Activated T-cell treated with anti-CD3 and anti-CD28 coated beads, Interleukin-2, amount 50 U/mL, for 4 hours (primary cell): ENCODE measurements around the gene TACR2. TPM values are rescaled to one million over a fixed set of nuclear protein-coding genes. Genes with fewer than 3 reads are reported as not detected.
A peak's percentile ranks its signal among the peaks of the same experiment; 100 is the strongest.

ENCODE experiments used
- ATAC-seq, 2 donors: fragments of 200-7000 bp; cut with Tn5 transposase; one replicate each; pipeline ENCODE4 v1.10.0; 2021
- DNase-seq: peaks from one replicate; pipeline ENCODE4 v3.0.0-alpha.2; 2020
- H3K27me3 Mint-ChIP-seq: one replicate; pipeline ENCODE4 v1.8.0; 2021; ENCODE audit warnings: low read depth, mixed read lengths
- H3K36me3 Mint-ChIP-seq: one replicate; pipeline ENCODE4 v1.8.0; 2022; ENCODE audit warnings: mixed read lengths; ENCODE audit not compliant: insufficient read depth
- H3K4me1 Mint-ChIP-seq: one replicate; pipeline ENCODE4 v1.8.0; 2021; ENCODE audit warnings: low read depth, mixed read lengths
- H3K4me3 Mint-ChIP-seq: one replicate; pipeline ENCODE4 v1.8.0; 2021; ENCODE audit warnings: mild to moderate bottlenecking, moderate library complexity, mixed read lengths
- H3K9me3 Mint-ChIP-seq: one replicate; pipeline ENCODE4 v1.8.0; 2021; ENCODE audit warnings: mixed read lengths
- total RNA-seq, 3 donors: library from RNA; stranded (reverse); gene quantifications; one replicate each; pipeline ENCODE4 v1.2.1, GENCODE V29; 2021

Gene TACR2
- total RNA-seq, 3 donors from 2014 or later = 0.11 TPM; not detected in 2

DNA sequence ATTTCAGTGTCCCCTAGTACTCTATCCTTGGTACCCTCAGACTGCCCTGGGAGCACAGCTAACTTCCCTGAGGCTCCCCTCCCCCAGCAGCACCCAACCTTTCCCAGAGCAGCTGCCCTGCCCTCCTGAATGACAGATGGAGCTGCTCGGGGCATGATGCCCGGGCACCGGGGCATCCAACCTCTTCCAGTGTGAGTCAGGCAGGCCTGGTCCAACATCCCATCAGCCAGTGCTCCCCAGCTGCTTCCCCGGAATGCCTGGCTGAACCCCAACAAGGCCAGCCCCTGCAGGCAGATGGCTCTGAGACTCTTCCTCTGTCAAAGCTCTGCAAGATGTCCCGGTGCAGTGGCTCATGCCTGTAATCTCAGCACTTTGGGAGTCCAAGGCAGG lies 22.6 kb upstream of the TACR2 start:
- no peaks in the 10 kb centered on the region for H3K4me1 Mint-ChIP-seq

DNA sequence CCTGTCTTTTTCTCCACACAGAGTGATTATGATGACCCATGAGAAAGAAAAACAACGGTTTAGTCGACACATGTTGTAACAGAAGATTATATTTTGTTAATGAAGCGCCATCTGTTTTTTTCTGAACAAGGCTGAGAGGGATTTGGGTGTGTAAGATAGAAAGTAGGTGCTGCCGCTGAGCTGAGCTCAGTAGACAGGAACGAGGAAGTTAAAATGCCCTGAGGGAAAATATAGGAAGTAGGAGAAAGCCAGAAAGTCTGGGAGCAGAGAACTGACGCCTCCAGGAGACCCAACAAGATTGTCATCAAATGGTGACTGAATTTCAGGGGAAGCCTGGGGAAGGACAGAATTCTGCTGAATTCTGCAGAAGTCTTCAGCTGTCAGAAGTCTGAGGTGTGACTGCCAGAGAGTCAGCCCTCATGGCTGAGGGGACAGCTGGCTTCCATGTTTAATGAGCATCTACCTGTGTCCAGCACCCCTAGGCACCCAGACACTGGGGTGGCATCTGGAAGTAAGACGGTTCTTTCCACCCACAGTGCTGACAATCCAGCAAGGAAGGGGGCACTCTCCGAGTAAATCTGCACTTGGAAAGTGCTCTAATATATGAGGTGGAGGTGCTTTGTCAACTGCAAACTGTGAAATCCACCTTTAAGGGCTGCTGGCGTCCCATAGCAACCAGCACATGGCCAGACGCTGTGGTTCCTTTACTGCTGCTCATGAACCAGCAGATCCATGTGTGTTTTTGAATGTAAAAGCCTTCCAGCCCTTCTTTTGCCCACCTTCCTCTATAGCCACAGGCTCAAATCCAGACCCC lies 22.0 kb upstream of the TACR2 start:
- no peak for ATAC-seq
- no peaks in the 10 kb centered on the region for H3K36me3 Mint-ChIP-seq
- no peaks in the 10 kb centered on the region for H3K9me3 Mint-ChIP-seq
- no peak for DNase-seq
- peaks cover 13% of the 10 kb centered on the region for H3K27me3 Mint-ChIP-seq
- no peak overlapping the region for H3K4me3 Mint-ChIP-seq
- H3K4me1 Mint-ChIP-seq = no peaks in the 10 kb centered on the region

More for the DNA sequence above, 22.6 kb upstream of the TACR2 start:
- DNase-seq = no peak
- H3K4me3 Mint-ChIP-seq = no peak overlapping the region
- ATAC-seq = no peak
- H3K27me3 Mint-ChIP-seq = peaks cover 13% of the 10 kb centered on the region
- no peaks in the 10 kb centered on the region for H3K9me3 Mint-ChIP-seq
- no peaks in the 10 kb centered on the region for H3K36me3 Mint-ChIP-seq

DNA sequence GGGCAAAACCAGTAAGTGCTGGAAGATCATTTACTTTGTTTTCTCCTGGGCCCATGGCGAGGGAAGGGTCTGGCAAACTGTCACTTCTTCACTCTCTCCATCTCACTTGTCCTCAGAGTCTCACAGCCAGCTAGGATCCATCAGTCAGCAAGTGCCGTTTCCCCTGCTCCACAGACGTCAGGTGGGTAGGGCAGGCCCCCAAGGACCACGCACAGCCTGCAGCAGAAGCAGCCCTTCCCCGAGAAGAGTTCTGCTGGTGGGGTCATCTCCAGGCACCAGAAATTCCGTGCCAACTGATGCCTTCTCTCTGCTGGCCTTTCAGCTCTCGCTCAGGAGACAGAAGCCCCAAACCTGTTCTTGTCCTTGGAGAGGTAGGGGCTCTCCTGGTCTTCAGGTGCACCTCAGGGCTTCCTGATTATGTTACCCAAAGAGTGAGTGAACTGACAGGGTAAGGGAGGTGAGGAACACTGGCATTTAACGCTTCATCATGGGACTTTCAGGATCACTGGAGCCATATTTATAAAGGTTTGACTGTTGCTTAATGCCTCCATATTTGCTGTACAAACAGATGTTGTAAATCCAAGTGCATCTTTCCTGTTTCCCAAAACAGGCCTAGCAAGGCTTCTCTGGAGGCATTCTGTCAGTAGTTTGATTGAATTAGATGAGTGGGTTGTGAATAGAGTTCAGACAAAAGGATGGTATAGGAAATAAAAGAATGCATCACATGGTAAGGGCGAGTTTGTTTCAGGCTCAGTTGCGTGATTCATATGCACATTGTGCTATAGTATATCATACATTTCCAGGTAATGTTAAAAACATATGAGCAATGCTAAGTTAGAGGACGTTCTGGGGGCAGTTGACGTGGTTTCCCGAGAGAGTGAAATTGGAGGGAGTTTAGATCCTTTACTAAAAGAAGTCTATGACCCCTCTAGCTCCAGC lies 20.9 kb upstream of the TACR2 start:
- DNase-seq = no peak
- no peak for ATAC-seq
- Mint-ChIP-seq H3K4me3 (no peak overlapping the region), H3K4me1 (no peaks in the 10 kb centered on the region), H3K36me3 (no peaks in the 10 kb centered on the region), H3K27me3 (peaks cover 13% of the 10 kb centered on the region), H3K9me3 (no peaks in the 10 kb centered on the region)

DNA sequence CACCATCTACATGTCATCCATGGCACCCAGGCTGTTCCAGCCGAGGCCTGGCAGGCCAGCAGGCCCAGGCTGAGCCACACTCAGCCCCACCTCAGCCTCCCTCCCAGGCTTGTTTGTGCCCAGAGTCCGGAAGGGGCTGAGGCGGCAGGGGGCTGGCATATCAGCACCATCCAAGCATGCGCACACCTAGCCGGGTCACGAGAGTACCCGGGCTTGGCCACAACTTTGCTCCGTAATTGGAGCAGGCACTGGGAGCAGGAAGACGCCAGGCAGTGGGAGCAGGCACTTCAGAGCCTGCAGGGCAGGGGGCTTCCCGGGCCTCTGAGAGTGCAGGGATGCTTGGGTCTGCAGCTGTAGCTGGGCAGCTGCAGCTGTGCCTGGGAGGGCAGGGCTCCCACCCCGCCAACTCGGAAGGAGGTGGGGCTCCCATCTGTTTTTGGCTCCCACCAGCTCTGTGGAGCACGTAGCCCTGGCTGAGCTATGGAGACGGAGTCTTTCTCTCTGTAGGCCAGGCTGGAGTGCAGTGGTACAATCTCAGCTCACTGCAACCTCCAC lies 19.3 kb upstream of the TACR2 start:
- H3K36me3 Mint-ChIP-seq = no peaks in the 10 kb centered on the region

DNA sequence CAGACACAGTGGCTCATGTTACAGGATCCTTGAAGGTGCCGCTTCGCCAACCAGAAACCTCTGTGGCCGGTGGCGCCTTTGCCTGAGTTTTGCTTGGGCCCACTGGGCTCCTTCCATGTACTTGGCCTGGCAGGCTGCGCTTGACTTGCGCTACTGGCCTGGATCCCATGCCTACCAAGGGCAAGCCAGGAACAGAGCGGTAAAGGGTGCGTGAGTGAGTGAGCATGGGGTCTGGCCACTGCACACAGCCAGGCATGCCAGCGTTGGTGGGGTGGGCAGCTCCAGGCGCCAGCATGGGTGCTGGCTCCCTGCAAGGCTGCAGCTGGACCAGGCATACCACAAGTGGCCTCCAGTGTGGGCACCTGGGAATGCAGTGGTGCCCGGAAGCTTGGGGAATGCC lies 18.2 kb upstream of the TACR2 start:
- Mint-ChIP-seq H3K36me3 (no peaks in the 10 kb centered on the region), H3K4me1 (no peaks in the 10 kb centered on the region), H3K9me3 (no peaks in the 10 kb centered on the region), H3K4me3 (no peak overlapping the region), H3K27me3 (peaks cover 12% of the 10 kb centered on the region)
- DNase-seq (no peak), ATAC-seq (no peak)

More for the DNA sequence above, 19.3 kb upstream of the TACR2 start:
- ATAC-seq (no peak), DNase-seq (no peak)
- H3K4me3 Mint-ChIP-seq = no peak overlapping the region
- H3K27me3 Mint-ChIP-seq = peaks cover 12% of the 10 kb centered on the region
- no peaks in the 10 kb centered on the region for H3K4me1 Mint-ChIP-seq
- H3K9me3 Mint-ChIP-seq = no peaks in the 10 kb centered on the region

DNA sequence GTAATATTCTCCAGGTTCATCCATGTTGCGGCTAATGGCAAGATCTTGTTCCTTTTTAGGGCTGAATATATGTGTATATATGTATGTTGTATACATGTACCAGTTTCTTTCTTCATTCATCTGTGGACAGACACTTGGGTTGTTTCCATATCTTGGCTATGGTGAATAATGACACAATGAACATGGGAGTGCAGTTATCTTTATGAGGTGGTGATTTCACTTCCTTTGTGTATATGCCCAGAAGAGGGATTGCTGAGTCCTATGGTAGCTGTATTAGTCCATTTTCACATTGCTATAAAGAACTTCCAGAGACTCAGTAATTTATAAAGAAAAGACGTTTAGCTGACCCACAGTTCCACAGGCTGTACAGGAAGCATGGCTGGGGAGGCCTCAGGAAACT lies 17.5 kb upstream of the TACR2 start:
- H3K36me3 Mint-ChIP-seq = no peaks in the 10 kb centered on the region
- H3K9me3 Mint-ChIP-seq = no peaks in the 10 kb centered on the region
- H3K27me3 Mint-ChIP-seq = peaks cover 9% of the 10 kb centered on the region
- ATAC-seq = no peak
- H3K4me1 Mint-ChIP-seq = no peaks in the 10 kb centered on the region
- no peak overlapping the region for H3K4me3 Mint-ChIP-seq
- DNase-seq = no peak

DNA sequence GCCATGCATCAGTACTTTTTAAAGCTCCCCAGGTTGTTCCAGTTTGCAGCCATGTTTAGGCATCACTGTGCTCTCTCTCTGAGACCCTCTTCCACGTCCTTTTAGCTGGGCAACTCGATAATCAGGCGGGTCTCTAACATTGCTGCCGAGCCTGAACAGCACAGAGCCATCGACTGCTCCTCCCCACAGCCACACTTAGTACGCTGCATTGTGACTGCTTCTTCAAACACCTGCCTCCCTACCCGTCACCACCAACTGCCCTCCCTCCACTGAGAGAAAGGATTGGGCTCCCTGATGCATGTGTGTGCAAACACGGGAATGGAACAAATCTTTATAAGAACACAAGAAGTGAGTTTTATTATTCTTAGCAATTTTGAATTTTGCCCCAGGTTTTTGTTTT lies 11.4 kb upstream of the TACR2 start:
- Mint-ChIP-seq H3K9me3 (no peaks in the 10 kb centered on the region), H3K4me1 (peaks cover 42% of the 10 kb centered on the region), H3K27me3 (no peaks in the 10 kb centered on the region), H3K36me3 (no peaks in the 10 kb centered on the region), H3K4me3 (no peak overlapping the region)
- no peak for DNase-seq
- no peak for ATAC-seq

DNA sequence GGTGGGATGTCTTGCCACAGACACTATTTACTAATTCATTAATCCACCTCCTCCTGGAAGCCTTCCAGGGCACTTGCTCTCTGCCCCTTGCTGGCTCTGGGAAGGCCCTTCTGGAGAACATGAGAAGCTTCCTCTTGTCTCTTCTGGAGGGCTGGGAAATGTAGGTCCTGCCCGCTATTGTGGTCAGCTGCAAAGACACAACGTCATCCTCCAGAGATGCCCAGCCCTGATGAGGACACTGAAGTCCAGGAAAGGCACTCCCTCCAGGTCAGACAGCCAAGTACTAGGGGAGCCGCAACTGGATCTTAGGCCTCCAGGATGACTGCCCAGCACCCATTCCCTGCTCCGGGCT lies 9.6 kb upstream of the TACR2 start:
- H3K9me3 Mint-ChIP-seq = no peaks in the 10 kb centered on the region
- ATAC-seq (peak in 1 of 2 donors; percentile 5), DNase-seq (no peak)
- no peak overlapping the region for H3K4me3 Mint-ChIP-seq
- H3K27me3 Mint-ChIP-seq = no peaks in the 10 kb centered on the region
- no peaks in the 10 kb centered on the region for H3K36me3 Mint-ChIP-seq
- peaks cover 49% of the 10 kb centered on the region for H3K4me1 Mint-ChIP-seq

DNA sequence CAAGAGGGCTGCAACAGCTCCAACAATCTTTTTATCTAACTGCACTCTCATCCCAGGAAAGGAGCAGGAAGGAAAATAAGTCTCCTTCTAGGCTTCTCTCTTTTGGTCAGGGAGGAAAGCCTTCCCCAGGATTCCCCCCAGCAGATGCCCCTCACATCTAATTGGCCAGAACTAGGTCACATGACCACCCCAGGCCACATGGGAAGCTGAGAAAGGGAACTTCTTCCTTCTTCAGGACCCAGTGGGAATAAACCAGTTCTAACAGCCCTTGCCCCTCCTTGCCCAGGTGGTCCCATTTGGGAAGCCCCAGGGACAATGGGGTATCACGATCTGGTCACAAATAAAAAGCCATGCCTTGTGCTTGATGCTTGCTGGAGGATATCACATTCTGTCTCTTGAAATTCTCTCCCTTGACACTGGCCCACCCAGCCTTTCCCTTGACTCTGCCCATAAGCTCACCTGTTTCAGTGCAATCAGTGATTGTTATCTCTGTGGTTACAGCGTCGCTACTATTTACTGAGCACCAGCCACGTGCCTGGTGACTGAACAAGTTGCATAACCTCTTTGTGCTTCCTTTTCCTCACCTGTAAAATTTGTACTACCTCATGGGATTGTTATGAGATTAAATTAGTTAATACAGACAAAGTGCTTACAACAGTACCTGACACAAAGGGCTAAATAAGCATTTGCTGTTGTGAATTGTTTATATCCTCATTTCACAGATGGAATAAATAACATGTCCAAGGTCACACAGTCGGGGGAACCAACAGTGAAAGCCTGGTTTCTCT lies 9.0 kb upstream of the TACR2 start:
- peak; percentile 21 to 38 for ATAC-seq
- peaks cover 49% of the 10 kb centered on the region for H3K4me1 Mint-ChIP-seq
- no peaks in the 10 kb centered on the region for H3K27me3 Mint-ChIP-seq
- DNase-seq = no peak
- H3K9me3 Mint-ChIP-seq = no peaks in the 10 kb centered on the region
- no peaks in the 10 kb centered on the region for H3K36me3 Mint-ChIP-seq
- H3K4me3 Mint-ChIP-seq = no peak overlapping the region

DNA sequence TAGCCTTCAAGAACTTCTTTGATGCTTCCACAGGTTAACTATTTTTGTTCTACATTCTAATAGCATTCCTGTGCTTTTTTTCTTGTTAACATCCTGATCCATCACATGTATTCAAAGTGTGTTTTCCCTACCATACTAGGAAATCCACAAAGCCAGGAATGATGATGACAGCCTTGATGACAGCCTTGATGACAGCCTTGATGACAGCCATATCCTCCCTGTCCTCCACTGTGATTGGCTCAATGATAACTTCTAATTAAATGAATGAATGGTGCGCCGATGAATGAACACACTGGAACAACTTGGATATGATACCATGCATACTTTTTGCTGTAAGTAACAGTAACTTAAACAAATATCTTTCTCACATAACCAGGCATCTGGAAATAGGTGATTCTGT lies 8.3 kb upstream of the TACR2 start:
- Mint-ChIP-seq H3K4me1 (peaks cover 49% of the 10 kb centered on the region), H3K4me3 (no peak overlapping the region), H3K36me3 (no peaks in the 10 kb centered on the region), H3K9me3 (no peaks in the 10 kb centered on the region), H3K27me3 (no peaks in the 10 kb centered on the region)
- no peak for DNase-seq
- no peak for ATAC-seq

DNA sequence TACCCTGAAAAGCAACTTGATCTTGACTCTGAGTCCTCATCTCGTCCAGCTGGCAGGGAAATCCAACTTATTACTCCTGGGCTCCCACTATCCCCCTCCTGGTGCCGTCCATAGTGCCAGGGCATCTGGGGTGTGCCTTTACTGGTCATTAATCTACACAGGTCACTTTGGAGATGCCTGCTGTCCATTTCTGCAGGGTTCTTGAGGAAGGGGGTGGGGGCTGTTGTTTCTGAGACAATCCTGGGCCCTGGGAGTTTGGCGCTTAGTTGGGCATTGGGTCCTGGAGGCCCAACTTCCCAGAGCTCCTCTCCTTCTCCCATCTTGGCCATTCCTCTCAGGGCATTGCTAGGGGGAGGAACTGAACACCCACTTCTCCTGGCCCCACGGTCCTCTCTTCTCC lies 6.0 kb upstream of the TACR2 start:
- no peak for DNase-seq
- peaks cover 43% of the 10 kb centered on the region for H3K4me1 Mint-ChIP-seq
- H3K9me3 Mint-ChIP-seq = no peaks in the 10 kb centered on the region
- no peak overlapping the region for H3K4me3 Mint-ChIP-seq
- H3K27me3 Mint-ChIP-seq = no peaks in the 10 kb centered on the region
- ATAC-seq = no peak
- no peaks in the 10 kb centered on the region for H3K36me3 Mint-ChIP-seq

DNA sequence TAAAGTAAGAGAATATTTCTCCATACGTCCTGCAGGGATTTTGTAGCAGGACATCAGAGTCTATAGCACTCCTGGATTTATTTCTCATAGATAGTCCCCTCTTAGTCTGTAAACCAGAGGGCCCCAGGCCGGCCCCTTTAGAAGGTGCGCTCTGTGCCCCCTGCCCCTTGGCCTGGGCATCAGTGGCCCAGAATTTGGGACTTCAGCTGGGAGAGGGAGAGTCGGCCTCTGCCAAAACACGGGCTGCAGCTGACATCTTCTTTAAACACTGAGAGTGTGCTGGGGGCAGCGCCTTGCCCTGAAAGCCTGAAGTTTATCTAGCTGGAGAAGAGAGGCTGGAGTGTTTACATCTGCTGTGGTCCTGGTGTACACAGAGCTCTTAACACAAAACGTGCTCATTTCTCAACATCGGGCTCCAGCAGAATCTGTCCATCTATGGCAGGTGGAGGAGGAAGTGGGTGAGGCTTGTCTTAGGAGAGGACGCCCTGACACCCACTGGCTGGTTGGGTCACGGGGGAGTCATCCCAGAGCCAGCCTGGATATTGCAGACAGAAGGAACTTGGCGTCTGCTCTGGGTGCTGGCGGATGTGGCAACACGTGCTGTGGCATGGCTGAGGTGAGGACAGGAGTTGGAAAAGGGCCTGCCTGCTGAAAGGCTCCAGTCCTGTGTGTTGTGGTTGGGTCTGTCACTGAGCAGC lies 5.0 kb upstream of the TACR2 start:
- DNase-seq = no peak
- Mint-ChIP-seq H3K4me3 (no peak overlapping the region), H3K9me3 (no peaks in the 10 kb centered on the region), H3K27me3 (no peaks in the 10 kb centered on the region), H3K4me1 (peaks cover 37% of the 10 kb centered on the region), H3K36me3 (no peaks in the 10 kb centered on the region)
- ATAC-seq = no peak

DNA sequence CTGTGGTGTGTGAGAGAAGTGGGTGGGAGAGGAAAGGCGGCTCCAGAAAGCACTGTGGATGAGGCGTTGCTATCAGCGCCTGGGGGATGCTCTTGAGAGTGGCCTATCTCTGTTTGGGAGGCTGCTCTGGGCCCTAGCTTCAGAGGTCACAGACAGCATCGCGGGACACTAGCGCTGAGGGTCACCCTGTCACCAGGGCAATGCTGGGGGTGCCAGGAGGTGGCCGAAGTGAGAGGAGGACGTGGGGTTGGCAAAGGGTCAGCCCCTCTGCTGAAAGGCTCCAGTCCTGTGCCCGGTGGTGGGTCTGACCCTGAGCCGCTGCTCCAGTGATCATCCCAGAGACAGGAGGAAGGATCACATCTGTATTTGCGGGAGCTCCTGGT lies 3.0 kb upstream of the TACR2 start:
- Mint-ChIP-seq H3K4me1 (peaks cover 17% of the 10 kb centered on the region), H3K27me3 (no peaks in the 10 kb centered on the region), H3K9me3 (no peaks in the 10 kb centered on the region), H3K36me3 (no peaks in the 10 kb centered on the region), H3K4me3 (no peak overlapping the region)
- no peak for ATAC-seq
- DNase-seq = no peak
